HG02852 (cell line): ENCODE data around the gene PANX1.

ENCODE experiments used
- ATAC-seq: cut with Tn5 transposase; IDR thresholded peaks from one replicate; pipeline ENCODE4 v1.9.1; 2021; ENCODE audit warnings: mild to moderate bottlenecking, moderate library complexity; ENCODE audit not compliant: unreplicated experiment

PANX1 gene

DNA sequence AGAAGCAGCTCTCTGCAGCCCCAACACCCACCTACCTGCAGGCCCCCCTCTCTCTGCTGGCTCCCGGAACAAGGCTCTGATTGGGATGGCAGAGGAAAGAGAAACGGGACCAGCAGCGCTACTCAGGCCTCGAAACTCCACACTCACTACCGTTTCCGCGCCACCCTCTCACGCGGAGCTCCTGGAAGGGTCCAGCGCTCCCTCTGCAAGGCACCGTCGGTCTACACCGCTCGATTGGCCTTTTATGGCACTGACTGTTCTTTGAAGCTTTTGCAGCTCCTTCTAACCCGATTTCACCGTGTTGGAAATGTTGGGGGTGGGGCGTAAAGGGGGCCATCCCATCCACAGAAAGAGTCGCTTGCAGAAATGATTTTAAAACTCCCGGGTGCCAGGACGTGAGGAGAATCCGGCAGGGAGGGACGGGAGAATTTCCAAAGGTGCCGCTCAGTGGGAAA, 323 bp upstream of the PANX1 start:
- ATAC-seq, result peak; percentile 20

DNA sequence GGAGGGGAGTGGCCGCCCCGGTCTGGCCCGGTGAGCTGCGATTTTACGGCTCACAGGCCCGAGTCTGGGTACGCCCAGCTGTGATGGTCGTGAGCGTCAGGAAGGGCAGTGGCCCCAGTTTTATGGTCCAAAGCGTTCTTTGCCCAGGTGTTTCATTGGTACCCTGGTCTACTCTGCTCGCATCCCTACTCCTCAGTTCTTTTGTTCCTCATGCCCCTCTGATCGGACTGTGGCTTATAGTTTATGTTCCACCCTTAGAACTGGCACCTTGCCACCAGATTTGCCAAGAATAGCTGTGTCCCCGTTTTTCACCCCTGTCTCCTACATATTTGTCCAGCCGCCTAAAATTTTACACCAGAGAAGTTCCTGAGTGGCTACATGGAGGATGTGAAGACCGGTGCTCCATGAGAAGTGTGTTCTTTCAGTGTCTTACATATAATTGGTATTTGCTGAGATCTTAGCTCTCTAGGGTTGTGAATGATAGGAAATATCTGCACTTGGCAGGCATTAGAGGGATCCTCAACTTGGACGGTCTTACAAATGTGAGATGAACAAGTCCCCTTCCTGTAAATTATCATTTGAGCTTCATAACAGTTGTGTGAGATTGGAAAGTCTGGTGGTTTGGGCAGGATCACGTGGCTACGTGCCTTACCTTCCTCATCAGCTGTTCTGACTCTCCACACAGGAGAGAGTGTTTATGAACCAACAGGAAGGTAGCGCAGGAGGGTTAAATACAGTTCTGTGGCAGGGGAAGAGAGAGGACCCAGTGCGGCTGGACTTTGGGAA, 1.1 kb downstream of the PANX1 start:
- no peak for ATAC-seq

DNA sequence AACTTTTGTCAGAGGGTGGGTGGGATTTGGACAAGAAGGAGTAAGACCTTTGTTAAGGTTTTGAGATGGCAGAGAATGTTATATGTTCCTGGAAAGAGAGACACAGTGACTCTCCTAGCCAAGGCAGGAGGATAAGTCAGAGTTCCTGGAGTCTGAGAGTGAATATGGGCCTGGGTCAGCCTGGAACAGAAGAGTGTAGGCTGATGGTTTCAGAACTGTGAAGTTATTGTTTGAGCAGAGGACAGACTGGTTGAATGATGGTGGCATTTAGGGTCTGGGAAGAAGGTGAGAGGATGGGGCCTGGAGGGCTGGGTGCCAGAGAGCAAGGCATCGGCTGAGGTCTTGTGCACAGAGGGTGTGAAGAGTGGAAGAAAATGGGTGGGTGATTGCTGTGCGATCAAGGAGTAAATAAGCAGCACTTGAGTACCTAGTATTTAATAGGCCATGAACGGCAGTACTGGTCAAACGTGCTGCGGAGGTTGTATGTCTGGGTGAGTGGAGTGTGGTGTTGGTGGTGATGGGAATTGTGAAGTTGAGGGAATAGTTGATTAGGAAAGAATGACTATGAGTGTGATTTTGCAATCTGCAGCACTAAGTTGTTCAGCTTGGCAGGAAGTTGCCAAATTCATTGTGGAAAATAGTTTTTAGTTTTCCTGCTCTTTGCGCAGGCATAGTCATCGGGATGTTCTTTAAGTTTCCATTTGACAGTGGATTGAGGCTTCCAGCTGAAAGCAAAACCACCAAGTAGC, 1.8 kb downstream of the PANX1 start:
- ATAC-seq, result no peak

DNA sequence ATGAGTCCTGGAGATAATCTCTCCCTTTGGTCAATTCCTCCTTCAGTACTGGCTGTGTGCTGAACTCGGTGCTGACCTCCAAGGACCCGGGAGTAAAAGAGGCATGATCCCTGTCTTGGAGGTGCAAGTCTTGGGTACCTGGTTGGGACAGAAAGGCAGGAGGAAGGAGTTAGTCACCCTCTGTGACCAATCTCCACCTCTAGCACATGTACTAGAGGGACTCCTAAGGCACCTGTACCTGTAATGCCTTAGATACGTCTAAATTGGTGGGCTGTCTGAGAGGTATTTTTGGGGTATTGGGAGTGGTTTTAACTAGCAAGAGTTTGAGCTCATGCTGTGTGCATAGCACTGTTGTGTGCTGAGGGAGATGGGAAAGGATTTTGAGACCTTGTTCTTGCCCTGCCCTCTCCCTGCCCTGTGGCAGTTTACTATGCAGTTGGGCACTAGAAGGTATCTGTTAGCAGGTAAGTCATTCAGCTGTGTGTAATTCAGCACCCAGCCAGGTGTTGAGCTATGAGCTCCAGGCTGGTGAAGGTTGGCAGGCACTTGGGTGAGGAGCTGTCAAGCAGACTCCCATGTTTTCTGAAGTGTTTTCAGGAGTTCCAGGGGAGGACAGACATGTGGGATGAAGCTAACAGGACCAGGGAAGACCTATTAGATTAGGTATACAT, 2.5 kb downstream of the PANX1 start:
- no peak for ATAC-seq

DNA sequence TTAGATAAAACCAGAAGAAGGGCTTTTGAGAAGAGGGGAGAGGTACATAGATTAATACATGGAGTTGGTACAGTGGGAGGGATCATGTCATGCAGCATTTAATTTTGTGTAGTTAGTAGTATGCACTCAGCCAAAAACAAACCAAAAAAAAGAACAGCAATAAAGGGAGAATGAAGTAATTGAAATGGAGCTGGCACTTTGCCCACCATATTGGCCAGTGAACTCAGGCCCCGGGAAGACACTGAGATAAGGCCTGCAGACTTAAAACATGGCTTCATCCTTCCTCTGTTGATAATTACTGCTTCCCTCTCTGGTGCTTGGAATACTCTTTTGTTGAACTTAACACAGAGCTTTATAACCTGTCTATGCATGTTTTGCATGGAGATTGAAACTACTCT, 3.1 kb downstream of the PANX1 start:
- no peak for ATAC-seq

DNA sequence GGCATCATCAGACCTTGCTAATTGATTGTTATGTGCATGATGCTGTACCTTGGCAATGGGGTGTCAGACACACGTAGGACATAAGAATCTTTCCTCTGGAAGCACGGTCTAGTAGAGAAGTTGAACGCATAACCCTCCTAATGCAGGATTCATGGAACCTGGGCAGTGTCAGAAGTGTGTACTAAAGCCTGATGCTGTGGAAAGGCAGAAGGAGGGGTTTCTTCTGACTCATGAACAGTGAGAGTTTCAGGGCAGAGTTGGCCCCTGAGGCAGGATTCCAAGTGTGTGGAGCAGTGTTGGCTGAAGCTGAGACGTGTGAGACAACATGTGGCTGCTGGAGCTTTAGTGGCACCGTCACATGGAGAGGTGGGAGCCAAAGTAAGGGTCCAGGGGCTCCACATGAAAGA, 3.5 kb downstream of the PANX1 start:
- ATAC-seq, result no peak

DNA sequence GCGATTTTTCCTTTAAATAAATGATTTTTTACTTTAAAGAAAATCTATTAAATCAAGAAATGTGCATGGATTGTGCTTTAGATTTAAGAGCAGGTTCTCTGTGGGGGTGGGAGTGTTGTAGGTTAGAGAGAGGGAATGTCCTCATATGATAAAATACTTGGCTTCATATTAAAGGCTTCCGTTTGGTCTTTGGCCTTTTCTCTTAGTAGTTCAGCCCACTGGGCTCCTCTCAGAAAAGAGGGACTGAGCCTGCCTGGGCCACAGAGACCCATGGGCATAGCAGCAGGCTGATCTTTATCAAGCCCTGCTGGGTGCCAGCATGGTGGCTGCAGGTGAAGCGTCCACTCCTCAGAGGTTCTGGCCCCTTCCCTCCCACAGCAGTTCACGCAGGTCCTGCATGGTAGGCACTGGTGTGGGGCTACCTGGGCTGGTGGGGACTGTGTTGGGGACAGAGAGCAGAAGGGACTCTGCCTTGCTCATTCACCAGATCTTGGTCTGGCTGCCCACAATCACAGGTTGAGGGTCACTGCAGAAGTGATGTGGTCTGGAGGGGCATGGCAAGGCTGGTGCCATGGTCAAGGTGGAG, 4.3 kb downstream of the PANX1 start:
- ATAC-seq, result no peak

DNA sequence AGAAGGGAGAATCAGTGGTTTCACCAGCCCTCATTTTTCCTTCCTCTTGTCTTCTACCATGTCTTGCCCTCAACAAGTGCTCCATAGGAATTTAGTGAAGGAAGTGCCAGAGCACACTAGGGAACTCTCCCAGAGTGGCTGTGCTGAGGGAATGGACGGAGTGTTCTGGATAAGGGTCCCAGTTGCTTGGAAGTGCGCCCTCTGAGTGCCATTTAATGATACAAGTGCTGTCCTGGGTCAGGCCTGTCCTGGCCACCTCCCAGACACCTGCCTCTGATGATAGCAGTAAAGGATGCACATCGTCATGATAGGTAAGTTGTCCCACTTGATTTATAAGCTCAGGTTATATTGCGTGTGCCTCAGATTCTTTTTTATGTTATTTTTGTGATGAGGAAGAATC, 5.1 kb downstream of the PANX1 start:
- ATAC-seq, result no peak

DNA sequence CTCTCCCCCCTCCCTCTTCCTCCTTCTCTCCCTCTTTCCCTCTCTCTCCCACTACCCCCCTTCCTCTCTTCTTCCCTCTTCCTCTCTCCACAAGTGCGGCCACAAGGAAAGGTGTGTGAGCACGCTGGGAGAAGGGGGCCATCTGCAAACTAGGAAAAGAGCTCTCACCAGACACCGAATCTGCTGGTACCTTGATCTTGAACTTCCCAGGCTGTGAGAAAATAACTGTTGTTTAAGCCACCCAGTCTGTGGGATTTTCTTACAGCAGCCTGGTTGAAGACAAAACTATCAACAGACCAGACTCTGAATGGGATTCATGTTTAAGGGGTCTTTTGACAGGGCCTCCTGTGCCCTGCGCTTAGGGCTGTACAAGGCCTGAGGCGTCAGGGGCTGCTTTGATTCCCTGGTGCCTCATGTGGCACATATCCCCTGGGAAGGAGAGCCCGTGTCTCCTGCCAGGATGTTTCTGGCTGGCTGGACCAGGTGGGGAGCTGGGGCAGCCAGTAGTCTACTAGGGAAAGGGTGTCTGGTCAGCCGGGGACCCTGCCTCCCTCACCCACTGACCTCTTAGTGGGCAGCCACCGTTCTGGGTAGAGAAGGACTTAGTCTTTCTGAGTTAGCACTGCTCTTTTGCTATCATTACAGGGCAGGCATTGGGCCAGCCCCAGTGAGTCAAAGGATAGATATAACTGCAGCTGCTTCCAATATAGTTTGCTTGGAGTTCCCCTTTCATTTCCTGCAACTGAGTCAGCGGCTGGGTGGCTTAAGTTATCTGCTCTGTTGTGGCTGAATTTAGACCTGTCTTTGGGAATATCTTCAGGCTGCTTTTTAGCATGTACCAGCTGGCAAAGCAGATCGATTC, 6.2 kb downstream of the PANX1 start:
- peak; percentile 65 for ATAC-seq

DNA sequence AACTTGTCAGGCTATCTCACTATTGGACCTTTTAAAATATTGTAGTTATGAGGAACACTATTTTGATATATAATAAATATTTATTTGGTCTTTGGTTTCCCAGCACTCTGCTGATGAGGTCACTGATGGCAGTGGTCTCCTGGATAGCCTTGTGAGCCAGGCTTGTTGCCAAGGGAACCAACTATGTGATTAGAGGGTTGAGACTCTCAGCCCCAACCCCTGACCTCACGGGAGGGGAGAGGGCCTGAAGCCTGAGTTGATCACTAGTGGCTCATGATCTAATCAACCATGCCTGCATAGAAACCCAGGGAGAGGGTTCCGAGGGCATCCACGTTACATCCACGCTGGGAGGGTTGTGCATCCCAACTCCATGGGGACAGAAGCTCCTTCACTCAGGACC, 10.8 kb downstream of the PANX1 start:
- no peak for ATAC-seq

DNA sequence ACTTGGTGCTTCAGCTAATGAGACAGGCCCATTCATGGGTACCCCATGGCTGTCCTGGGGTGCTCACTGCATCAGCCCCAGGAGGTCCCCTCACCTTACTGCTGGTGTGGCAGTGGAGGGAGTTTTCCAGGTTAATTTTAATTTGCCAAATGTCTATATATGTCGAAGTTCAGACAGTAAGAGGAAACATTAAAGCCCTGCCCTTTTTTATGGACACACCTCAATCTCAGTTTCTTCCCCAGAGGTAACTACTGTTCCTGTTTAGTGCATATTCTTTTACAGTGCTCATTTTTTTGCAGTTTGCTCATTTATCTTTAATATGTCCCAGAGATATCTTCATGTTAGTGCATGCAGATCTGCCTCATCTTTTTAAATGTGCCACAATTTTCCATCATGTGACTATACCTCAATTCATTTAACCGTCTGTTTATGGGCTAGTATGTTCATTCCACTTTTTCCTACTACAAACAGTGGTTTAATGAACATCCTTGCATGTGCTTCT, 11.6 kb downstream of the PANX1 start:
- ATAC-seq, result no peak

DNA sequence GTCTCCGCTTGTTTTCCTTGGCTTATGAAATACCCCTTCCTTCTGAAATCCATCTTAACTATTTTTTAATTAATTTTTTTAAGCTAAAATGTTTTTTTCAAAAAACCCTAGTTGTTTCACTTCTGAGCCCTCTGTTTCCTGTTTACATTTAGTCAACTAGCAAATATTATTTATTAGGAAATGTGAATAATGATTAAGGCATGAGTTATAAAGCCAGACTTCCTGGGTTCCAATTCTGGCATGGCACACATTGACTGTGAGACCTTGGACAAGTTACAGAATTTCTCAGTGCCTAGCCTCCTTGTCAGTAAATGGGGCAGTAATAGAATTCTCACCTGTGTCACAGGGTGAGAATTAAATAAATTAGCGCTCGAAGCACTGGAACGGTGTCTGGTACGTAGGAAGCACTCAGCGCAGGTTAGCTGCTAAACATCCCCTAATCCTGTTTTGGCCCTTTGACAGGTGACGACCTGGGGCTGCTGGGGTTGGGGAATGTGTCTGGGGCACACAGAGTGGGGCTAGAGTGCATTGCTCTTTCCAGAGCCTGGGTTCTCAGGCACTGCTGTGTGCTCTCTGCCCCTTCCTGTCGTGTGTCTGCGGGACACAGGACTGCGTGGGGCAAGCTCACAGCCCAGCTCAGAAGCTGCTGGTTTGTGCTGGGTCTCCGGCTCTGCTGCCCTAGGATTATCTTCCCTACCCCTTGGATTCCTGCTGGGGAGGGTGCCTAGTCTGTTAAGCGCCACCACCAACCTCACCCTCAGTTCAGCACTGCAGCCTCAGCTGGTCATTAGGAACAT, 13.1 kb downstream of the PANX1 start:
- ATAC-seq, result no peak

DNA sequence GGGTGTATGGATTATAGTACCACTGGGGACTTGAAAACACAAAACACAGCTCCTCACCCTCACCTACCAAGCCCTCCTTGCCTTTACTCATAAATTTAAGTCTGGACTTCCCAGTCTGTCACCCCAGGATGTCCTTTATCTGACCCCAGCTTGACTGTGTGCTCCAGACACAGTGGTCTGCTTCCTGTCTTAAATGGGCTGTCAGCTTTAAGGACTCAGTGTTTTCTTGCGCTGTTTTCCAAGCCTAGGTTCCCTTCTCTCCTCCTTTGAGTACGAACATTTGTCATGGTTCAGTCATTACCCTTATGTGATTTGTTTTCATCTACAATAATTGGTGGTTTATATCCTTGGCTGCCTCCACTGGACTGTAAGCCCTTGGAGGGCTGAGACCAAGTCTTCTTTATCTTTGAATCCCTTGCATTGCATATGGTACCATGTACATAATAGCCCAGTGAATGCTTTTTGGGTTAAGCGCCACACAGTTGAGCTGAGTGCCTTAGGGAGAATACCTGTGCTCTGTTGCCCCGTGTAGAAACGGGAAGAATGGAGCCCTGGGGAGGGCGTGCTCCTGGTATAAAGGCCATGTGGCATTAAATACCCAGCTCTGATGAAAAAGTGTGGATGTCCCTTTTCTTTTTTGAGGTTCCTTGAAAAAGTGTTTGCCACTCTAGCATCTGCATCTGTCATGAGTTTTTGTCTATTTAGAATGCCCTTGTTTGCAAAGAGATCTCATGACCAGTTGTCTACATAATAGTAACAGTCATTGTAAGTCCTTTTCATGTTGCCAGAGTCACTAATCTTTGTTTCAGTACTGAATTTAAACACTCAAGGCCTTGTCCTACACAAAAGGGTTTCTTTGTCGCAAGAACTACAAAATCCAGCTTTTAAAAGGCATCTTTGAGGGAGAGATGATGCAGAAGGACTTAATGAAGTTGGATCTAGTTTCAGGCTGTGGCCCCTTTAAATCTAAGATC, 14.0 kb downstream of the PANX1 start:
- peak; percentile 40 for ATAC-seq

DNA sequence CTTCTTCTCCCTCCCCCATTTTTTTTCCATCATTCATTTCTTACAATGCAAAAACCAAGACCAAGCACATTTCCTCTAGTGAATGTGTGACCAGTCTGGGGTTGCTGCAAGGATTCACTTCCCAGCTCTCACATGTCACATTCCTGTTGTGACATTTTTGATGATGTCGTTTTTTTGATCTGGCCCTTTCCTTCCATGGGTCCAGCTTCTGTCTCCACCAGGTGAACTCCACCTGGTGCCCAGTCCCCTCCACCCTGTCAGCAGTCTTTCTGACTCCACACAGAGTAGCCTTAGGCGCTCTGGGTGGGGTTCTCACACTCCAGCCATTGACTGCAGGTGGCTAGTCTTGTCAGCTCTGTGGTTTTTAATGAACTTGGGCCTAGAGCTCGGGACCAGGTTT, 15.6 kb downstream of the PANX1 start:
- ATAC-seq, result no peak

DNA sequence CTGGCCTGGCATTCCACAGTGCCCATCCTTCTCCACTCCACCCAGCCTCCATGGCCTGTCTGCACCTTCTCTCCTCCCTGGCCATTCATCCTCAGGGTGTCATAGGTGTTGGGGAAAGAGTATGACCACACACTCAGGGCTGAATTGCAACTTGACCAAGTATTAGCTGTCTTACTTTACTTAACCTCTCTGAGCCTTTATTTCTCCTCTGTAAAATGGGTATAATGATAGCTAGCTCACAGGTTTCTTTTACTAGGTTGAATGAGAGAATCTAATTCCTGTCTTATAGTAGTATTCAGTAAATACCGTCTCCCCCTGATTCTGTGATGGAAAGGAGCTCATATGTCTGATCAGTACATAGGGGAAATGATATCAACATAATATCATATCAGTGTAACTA, 16.0 kb downstream of the PANX1 start:
- no peak for ATAC-seq

DNA sequence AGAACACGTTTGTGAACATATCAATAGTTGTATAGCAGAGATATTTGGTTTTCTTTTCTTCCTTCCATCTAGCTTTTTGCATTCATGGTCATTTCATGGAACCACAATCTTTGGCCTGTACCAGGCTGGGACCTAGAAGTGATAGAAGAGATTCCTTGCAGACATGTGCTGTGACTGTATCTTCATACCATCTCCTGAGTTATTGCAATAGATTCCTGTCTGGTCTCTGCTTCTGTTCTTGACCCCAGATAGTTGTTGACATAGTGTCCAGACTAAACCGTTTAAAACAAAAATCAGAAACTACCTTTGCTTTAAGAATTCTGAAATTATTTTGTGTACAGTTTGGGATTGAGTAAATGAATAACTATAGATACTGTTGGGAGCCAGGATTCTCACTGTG, 16.8 kb downstream of the PANX1 start:
- ATAC-seq, result no peak

DNA sequence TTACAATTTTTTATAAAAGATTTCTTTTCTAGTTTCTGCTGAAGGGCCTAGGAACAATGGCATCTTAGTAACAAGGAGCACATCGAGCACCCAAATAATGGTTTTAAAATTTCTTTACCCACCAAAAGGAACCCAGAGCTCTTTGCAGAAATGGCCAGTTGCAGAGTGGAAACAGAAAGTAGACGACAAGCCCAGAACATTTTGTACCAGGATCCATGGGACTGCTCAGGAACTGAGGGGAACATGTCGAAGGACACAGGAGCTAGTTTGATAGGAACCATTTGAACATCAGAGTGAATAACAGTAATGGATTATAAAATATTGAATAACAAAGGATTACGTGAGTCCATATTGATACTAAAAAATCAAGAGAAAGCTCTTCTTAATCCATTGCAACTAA, 17.3 kb downstream of the PANX1 start:
- no peak for ATAC-seq

DNA sequence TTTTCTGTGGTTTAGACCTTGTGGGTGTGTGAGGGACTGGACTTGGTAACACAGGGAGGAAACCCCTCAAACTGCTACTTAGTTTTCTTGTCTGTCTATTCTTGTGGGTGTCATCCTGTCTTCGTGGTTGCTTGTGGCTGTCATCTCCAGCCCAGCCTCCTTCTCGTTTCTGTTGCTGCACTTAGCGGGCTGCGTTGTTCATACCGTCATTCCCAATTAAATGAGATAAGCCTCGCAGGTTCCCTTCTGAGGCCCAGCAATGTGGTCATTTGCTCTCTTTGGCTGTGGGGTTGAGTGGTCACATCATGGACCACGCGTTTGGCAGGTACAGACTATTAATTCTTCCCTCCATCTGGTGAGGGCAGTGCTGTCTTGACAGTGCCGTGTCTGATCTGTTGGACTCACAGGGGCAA, 18.8 kb downstream of the PANX1 start:
- peak; percentile 54 for ATAC-seq
